ENCODE data around the gene TREML1. TPM values are rescaled to one million over a fixed set of nuclear protein-coding genes. Genes with fewer than 3 reads are reported as not detected.

TREML1 gene
- polyA plus RNA-seq, 1 of the 3 experiments (the other 2 are of a cell fraction): not detected

- Histone ChIP-seq H3K79me2 (ENCODE audit: insufficient read depth) (no peaks in the 10 kb centered on the region), H3K27ac (ENCODE audit: low read depth in 2 of 2, low read length in 1 of 2) (no peak overlapping the region), H3K9me3 (no peaks in the 10 kb centered on the region), H3K9ac (no peak overlapping the region), H3K4me3 (ENCODE audit: low read depth in 2 of 2, low read length in 1 of 2) (no peak overlapping the region), H3F3A (replicated peaks; ENCODE audit: insufficient read depth) (no peaks in the 10 kb centered on the region), H3K4me1 (ENCODE audit: control insufficient read depth in 1 of 2, insufficient read depth in 2 of 2, low read depth in 1 of 2, low read length in 1 of 2) (no peaks in the 10 kb centered on the region), H4K20me1 (ENCODE audit: insufficient read depth) (no peaks in the 10 kb centered on the region), H2AFZ (ENCODE audit: low read depth) (no peak overlapping the region), H3K9me2 (no peaks in the 10 kb centered on the region), H3K4me2 (no peak overlapping the region), H3K36me3 (replicated peaks in 1 of 2; ENCODE audit: control insufficient read depth in 1 of 2, insufficient read depth in 2 of 2, low read length in 1 of 2) (no peaks in the 10 kb centered on the region), H3K27me3 (ENCODE audit: insufficient read depth) (no peaks in the 10 kb centered on the region)
- 41% methylated on average over 5 of the region's 5 CpGs for WGBS (ENCODE audit: low lambda C conversion rate)
- POLR2A ChIA-PET: no interaction called here
- DNase-seq: no peak
- CTCF ChIA-PET: no interaction called here
- no peak for TF ChIP-seq FOSL2 (IDR thresholded peaks at IDR 0.05; ENCODE audit: borderline replicate concordance, low read depth)
- no peak for TF ChIP-seq GATA2 (CRISPR knock-in tag; IDR thresholded peaks at IDR 0.05)
- TF ChIP-seq RCOR1 (IDR thresholded peaks at IDR 0.05; ENCODE audit: low read length): no peak
Measured at GRCh38 chr6:41157323-41157722, 3.2 kb upstream of the TREML1 start.

GRCh38 chr6:41156771-41157170, 2.6 kb upstream of the TREML1 start:
- no peak overlapping the region for H3K4me2 ChIP-seq
- no peaks in the 10 kb centered on the region for H4K20me1 ChIP-seq (ENCODE audit: insufficient read depth)
- no peak overlapping the region for H2AFZ ChIP-seq (ENCODE audit: low read depth)
- no peaks in the 10 kb centered on the region for H3K9me3 ChIP-seq
- H3K36me3 ChIP-seq (replicated peaks in 1 of 2; ENCODE audit: control insufficient read depth in 1 of 2, insufficient read depth in 2 of 2, low read length in 1 of 2): no peaks in the 10 kb centered on the region
- DNase-seq: no peak
- no peaks in the 10 kb centered on the region for H3K27me3 ChIP-seq (ENCODE audit: insufficient read depth)
- no peak overlapping the region for H3K27ac ChIP-seq (ENCODE audit: low read depth in 2 of 2, low read length in 1 of 2)
- WGBS (ENCODE audit: low lambda C conversion rate): 41% methylated on average over 5 of the region's 6 CpGs
- no peaks in the 10 kb centered on the region for H3K4me1 ChIP-seq (ENCODE audit: control insufficient read depth in 1 of 2, insufficient read depth in 2 of 2, low read depth in 1 of 2, low read length in 1 of 2)
- no peak overlapping the region for H3K9ac ChIP-seq
- H3K79me2 ChIP-seq (ENCODE audit: insufficient read depth): no peaks in the 10 kb centered on the region
- H3K9me2 ChIP-seq: no peaks in the 10 kb centered on the region
- TF ChIP-seq MAX (IDR thresholded peaks at IDR 0.05; ENCODE audit: low read depth) (no peak), EZH2phosphoT487 (IDR thresholded peaks at IDR 0.05; ENCODE audit: borderline replicate concordance, low read depth) (no peak), USF2 (IDR thresholded peaks at IDR 0.05; ENCODE audit: borderline replicate concordance, low read depth, low read length) (no peak), SIN3A (IDR thresholded peaks at IDR 0.05; ENCODE audit: borderline replicate concordance, low read depth, low read length) (no peak), TAF1 (IDR thresholded peaks at IDR 0.05; ENCODE audit: borderline replicate concordance, low read depth, low read length) (no peak), SMC3 (IDR thresholded peaks at IDR 0.05; ENCODE audit: low read depth, low read length) (no peak), EP300 (IDR thresholded peaks at IDR 0.05; ENCODE audit: borderline replicate concordance in 1 of 2, low read depth in 1 of 2, low read length in 1 of 2) (no peak), FOXJ3 (CRISPR knock-in tag; IDR thresholded peaks at IDR 0.05) (no peak), FOSL2 (IDR thresholded peaks at IDR 0.05; ENCODE audit: borderline replicate concordance, low read depth) (no peak), NRF1 (IDR thresholded peaks at IDR 0.05; ENCODE audit: low read depth, low read length) (no peak), PBX3 (IDR thresholded peaks at IDR 0.05) (no peak), RCOR1 (IDR thresholded peaks at IDR 0.05; ENCODE audit: low read length) (no peak), GABPA (IDR thresholded peaks at IDR 0.05; ENCODE audit: low read depth) (no peak), ELF1 (IDR thresholded peaks at IDR 0.05) (no peak), YY1 (IDR thresholded peaks at IDR 0.05; ENCODE audit: low read depth) (no peak), ZBTB33 (IDR thresholded peaks at IDR 0.05; ENCODE audit: borderline replicate concordance, low read depth) (no peak)
- H3K4me3 ChIP-seq (ENCODE audit: low read depth in 2 of 2, low read length in 1 of 2): no peak overlapping the region
- ChIA-PET CTCF (no interaction called here), POLR2A (no interaction called here)
- no peaks in the 10 kb centered on the region for H3F3A ChIP-seq (replicated peaks; ENCODE audit: insufficient read depth)
